Measurements from ENCODE around the gene CLRN1.

DNA sequence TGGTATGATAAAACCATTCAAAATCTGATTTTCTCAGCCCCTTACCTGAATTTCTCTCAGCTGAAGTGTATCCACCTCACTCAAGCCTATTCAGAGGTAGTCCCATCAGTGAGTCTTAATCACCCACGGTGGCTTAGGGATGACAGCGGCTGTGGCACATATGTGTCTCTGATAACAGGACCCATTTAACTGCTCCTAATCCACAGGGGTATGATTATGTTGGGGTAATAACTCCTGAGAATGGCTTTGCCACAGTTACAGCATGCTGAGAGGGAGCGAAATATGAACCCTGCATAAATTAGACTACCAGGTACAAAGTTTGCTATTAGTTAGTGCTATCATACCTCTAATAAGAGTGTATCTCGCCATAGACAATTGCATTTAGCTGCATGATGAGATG is 10.6 kb downstream of the CLRN1 start:
- TF ChIP-seq, protein P1, sequence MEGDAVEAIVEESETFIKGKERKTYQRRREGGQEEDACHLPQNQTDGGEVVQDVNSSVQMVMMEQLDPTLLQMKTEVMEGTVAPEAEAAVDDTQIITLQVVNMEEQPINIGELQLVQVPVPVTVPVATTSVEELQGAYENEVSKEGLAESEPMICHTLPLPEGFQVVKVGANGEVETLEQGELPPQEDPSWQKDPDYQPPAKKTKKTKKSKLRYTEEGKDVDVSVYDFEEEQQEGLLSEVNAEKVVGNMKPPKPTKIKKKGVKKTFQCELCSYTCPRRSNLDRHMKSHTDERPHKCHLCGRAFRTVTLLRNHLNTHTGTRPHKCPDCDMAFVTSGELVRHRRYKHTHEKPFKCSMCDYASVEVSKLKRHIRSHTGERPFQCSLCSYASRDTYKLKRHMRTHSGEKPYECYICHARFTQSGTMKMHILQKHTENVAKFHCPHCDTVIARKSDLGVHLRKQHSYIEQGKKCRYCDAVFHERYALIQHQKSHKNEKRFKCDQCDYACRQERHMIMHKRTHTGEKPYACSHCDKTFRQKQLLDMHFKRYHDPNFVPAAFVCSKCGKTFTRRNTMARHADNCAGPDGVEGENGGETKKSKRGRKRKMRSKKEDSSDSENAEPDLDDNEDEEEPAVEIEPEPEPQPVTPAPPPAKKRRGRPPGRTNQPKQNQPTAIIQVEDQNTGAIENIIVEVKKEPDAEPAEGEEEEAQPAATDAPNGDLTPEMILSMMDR (IDR thresholded peaks at IDR 0.05 in 8 of 11, conservative IDR thresholded peaks at IDR 0.05 in 3 of 11), result no peak
- TF ChIP-seq POLR2A (IDR thresholded peaks at IDR 0.05), result no peak
